ENCODE results near the gene SLC45A1. TPM values are rescaled to one million over a fixed set of nuclear protein-coding genes. Genes with fewer than 3 reads are reported as not detected.

SLC45A1 gene
- total and polyA plus RNA-seq, 2 donors (not counting 1 experiment from before 2014, with no cell fraction given): 0.54 to 0.64 TPM

DNA sequence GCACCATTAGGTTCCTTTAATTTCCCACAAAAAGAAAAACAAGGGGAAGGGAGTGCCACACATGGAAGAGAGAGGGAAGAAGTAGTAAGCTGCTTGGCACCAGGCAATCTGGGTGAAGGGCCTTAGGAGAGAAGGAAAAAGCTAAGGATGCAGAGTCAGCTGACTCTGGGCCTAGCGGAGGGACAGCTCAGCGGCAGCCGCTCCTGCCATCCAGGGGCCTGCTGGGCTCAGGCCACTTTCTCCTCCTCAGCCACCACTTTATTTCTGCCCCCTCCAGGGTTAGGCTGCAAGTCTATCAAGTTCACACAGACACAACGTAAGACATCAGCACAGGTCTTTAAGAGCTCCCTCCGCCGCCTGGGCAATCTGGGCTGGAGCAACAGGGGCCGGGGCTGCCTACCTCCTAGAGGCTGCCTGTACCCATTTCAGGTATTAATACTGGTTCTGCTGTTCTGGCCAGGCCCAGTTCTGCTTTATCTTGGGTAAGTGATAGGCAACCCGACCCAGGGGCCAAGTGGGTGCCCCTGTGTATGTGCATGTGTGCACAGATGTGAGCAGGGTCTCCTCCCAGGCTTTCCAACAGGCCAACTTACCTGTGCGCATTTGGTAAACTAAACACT lies 53.6 kb downstream of the SLC45A1 start:
- no peaks in the 10 kb centered on the region for H3K27me3 ChIP-seq (replicated peaks in 1 of 4; ENCODE audit: control extremely low read depth in 1 of 4, control insufficient read depth in 3 of 4, insufficient read depth in 4 of 4, low read length in 3 of 4)
- H3K4me1 ChIP-seq (ENCODE audit: control insufficient read depth in 2 of 2, insufficient read depth in 2 of 2, low read length in 2 of 2): peaks cover 4 to 5% of the 10 kb centered on the region in 2 donors
- no peaks in the 10 kb centered on the region for H3K27me3 Mint-ChIP-seq
- WGBS (ENCODE audit: insufficient coverage): 100% methylated on average over 8 of the region's 9 CpGs
- H3K9ac ChIP-seq (ENCODE audit: low read length): no peak overlapping the region
- no peak for ATAC-seq (ENCODE audit: low read depth)
- no peak overlapping the region for H3K27ac ChIP-seq (ENCODE audit: low read length in 2 of 2)
- peaks cover 43% of the 10 kb centered on the region for H3K4me1 Mint-ChIP-seq
- H4K20me1 ChIP-seq (ENCODE audit: control insufficient read depth, insufficient read depth, low read length, poor library complexity, severe bottlenecking): peaks cover 90% of the 10 kb centered on the region
- H3K79me2 ChIP-seq (ENCODE audit: control insufficient read depth, insufficient read depth, low read length): peaks cover 95% of the 10 kb centered on the region
- H3K27ac Mint-ChIP-seq: peak overlapping the region; percentile 53
- no peaks in the 10 kb centered on the region for H3K9me3 Mint-ChIP-seq (ENCODE audit: insufficient read depth)
- ChIA-PET POLR2A (interaction anchor here (0.5 to 0.6 kb wide), 2 partner anchors 9 to 1287 kb away, joined by 5 to 13 read pairs; no protein-coding TSS in a partner anchor), CTCF (interaction anchor here (0.9 to 2.1 kb wide), 5 partner anchors 19 to 478 kb away, joined by 3 to 9 read pairs (median 3); no protein-coding TSS in a partner anchor)
- TF ChIP-seq EZH2 (IDR thresholded peaks at IDR 0.05; ENCODE audit: borderline replicate concordance, insufficient read depth, low read depth, low read length, poor library complexity, severe bottlenecking): no peak
- TF ChIP-seq, protein P1, sequence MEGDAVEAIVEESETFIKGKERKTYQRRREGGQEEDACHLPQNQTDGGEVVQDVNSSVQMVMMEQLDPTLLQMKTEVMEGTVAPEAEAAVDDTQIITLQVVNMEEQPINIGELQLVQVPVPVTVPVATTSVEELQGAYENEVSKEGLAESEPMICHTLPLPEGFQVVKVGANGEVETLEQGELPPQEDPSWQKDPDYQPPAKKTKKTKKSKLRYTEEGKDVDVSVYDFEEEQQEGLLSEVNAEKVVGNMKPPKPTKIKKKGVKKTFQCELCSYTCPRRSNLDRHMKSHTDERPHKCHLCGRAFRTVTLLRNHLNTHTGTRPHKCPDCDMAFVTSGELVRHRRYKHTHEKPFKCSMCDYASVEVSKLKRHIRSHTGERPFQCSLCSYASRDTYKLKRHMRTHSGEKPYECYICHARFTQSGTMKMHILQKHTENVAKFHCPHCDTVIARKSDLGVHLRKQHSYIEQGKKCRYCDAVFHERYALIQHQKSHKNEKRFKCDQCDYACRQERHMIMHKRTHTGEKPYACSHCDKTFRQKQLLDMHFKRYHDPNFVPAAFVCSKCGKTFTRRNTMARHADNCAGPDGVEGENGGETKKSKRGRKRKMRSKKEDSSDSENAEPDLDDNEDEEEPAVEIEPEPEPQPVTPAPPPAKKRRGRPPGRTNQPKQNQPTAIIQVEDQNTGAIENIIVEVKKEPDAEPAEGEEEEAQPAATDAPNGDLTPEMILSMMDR (IDR thresholded peaks at IDR 0.05): no peak
- intact Hi-C loops (cut with micrococcal nuclease): no loop called here
- H3K4me3 ChIP-seq (ENCODE audit: control extremely low read depth in 1 of 5, extremely low read depth in 1 of 5, insufficient read depth in 1 of 5, low read depth in 2 of 5, low read length in 4 of 5): no peak overlapping the region
- no peaks in the 10 kb centered on the region for H3K9me3 ChIP-seq (ENCODE audit: control extremely low read depth in 1 of 3, control insufficient read depth in 2 of 3, insufficient read depth in 1 of 3, low read length in 2 of 3)
- H3K4me2 ChIP-seq (replicated peaks; ENCODE audit: low read depth, low read length, poor library complexity, severe bottlenecking): no peak overlapping the region
- no peak overlapping the region for H3K4me3 Mint-ChIP-seq
- H2AFZ ChIP-seq (ENCODE audit: insufficient read depth, low read depth, low read length, poor library complexity, severe bottlenecking): no peak overlapping the region
- DNase-seq: no peak
- H3K36me3 ChIP-seq (replicated peaks in 1 of 2; ENCODE audit: control extremely low read depth in 1 of 2, control insufficient read depth in 1 of 2, extremely low read depth in 1 of 2, insufficient read depth in 2 of 2, low read length in 1 of 2): peaks cover 5 to 63% of the 10 kb centered on the region in 2 experiments

DNA sequence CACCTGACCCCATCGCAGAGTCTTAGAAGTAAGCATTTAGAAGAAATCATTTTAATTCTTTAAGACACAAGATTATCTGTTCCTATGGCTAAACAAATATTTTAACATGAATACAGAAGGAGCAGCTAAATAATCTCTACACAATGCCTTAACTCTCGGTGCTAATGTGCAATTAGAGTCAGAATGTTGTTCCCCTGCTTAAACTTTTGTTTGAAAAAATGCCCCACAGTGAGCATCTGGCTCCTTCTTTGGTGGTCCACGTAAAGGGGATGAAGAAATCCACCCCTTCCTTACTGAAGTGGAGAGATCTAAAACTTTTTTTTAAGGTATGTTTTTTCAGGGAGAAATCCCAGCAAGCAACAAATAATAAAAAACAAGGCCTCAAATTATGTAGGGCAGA lies 55.2 kb downstream of the SLC45A1 start:
- H3K79me2 ChIP-seq (ENCODE audit: control insufficient read depth, insufficient read depth, low read length): peaks cover 95% of the 10 kb centered on the region
- peaks cover 1 to 60% of the 10 kb centered on the region in 2 experiments for H3K36me3 ChIP-seq (replicated peaks in 1 of 2; ENCODE audit: control extremely low read depth in 1 of 2, control insufficient read depth in 1 of 2, extremely low read depth in 1 of 2, insufficient read depth in 2 of 2, low read length in 1 of 2)
- peak overlapping the region in 1 of 2 donors; percentile 6 for H3K27ac ChIP-seq (ENCODE audit: low read length in 2 of 2)
- no peak overlapping the region for H3K9ac ChIP-seq (ENCODE audit: low read length)
- intact Hi-C loops (cut with micrococcal nuclease): no loop called here
- Mint-ChIP-seq H3K4me3 (no peak overlapping the region), H3K27ac (peak overlapping the region; percentile 10), H3K9me3 (ENCODE audit: insufficient read depth) (no peaks in the 10 kb centered on the region), H3K27me3 (no peaks in the 10 kb centered on the region), H3K4me1 (peaks cover 39% of the 10 kb centered on the region)
- ATAC-seq (ENCODE audit: low read depth): no peak
- ChIA-PET POLR2A (no interaction called here), CTCF (interaction anchor here (0.8 to 2.0 kb wide), 2 partner anchors 354 to 355 kb away, joined by 3 to 7 read pairs; no protein-coding TSS in a partner anchor)
- H3K4me1 ChIP-seq (ENCODE audit: control insufficient read depth in 2 of 2, insufficient read depth in 2 of 2, low read length in 2 of 2): peaks cover 0 to 7% of the 10 kb centered on the region in 2 donors
- no peak for DNase-seq
- no peaks in the 10 kb centered on the region for H3K9me3 ChIP-seq (ENCODE audit: control extremely low read depth in 1 of 3, control insufficient read depth in 2 of 3, insufficient read depth in 1 of 3, low read length in 2 of 3)
- no peak overlapping the region for H3K4me2 ChIP-seq (replicated peaks; ENCODE audit: low read depth, low read length, poor library complexity, severe bottlenecking)
- H2AFZ ChIP-seq (ENCODE audit: insufficient read depth, low read depth, low read length, poor library complexity, severe bottlenecking): no peak overlapping the region
- no peak overlapping the region for H3K4me3 ChIP-seq (ENCODE audit: control extremely low read depth in 1 of 5, extremely low read depth in 1 of 5, insufficient read depth in 1 of 5, low read depth in 2 of 5, low read length in 4 of 5)
- H4K20me1 ChIP-seq (ENCODE audit: control insufficient read depth, insufficient read depth, low read length, poor library complexity, severe bottlenecking): peaks cover 89% of the 10 kb centered on the region
- no peaks in the 10 kb centered on the region for H3K27me3 ChIP-seq (replicated peaks in 1 of 4; ENCODE audit: control extremely low read depth in 1 of 4, control insufficient read depth in 3 of 4, insufficient read depth in 4 of 4, low read length in 3 of 4)
- TF ChIP-seq, protein P1 (IDR thresholded peaks at IDR 0.05): no peak
- no peak for TF ChIP-seq EZH2 (IDR thresholded peaks at IDR 0.05; ENCODE audit: borderline replicate concordance, insufficient read depth, low read depth, low read length, poor library complexity, severe bottlenecking)
- WGBS (ENCODE audit: insufficient coverage): no CpG with 5 or more reads among the region's 3 CpGs
